Measurements from ENCODE around the gene UCK2. TPM values are rescaled to one million over a fixed set of nuclear protein-coding genes. Genes with fewer than 3 reads are reported as not detected.
"Not testable (repeated sequence)": the region's sequence is repeated elsewhere in the genome, so short reads cannot be mapped to it uniquely, and the experiment has no call there.

Gene UCK2
- total RNA-seq, result 97.6 and 122 TPM in 2 replicates

- peak; percentile 72 for DNase-seq (ENCODE audit: low read depth)
- TF ChIP-seq, protein P1, sequence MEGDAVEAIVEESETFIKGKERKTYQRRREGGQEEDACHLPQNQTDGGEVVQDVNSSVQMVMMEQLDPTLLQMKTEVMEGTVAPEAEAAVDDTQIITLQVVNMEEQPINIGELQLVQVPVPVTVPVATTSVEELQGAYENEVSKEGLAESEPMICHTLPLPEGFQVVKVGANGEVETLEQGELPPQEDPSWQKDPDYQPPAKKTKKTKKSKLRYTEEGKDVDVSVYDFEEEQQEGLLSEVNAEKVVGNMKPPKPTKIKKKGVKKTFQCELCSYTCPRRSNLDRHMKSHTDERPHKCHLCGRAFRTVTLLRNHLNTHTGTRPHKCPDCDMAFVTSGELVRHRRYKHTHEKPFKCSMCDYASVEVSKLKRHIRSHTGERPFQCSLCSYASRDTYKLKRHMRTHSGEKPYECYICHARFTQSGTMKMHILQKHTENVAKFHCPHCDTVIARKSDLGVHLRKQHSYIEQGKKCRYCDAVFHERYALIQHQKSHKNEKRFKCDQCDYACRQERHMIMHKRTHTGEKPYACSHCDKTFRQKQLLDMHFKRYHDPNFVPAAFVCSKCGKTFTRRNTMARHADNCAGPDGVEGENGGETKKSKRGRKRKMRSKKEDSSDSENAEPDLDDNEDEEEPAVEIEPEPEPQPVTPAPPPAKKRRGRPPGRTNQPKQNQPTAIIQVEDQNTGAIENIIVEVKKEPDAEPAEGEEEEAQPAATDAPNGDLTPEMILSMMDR (IDR thresholded peaks at IDR 0.05; ENCODE audit: insufficient read depth, low read depth, low read length), result peak; percentile 2
- H3K4me3 ChIP-seq (ENCODE audit: low read depth, low read length), result peak within 1 kb of the TSS; percentile 70
These were observed at the start of gene UCK2 for GRCh38 chr1:165827268-165828102. UCK2 (plus strand) TSS chr1:165827614; CDS start chr1:165827834, 220 bp downstream.

- not testable (repeated sequence) for DNase-seq (ENCODE audit: low read depth); H3K4me3 ChIP-seq (ENCODE audit: low read depth, low read length)
These were observed 49.2 kb upstream of the UCK2 start for GRCh38 chr1:165778197-165778596.

DNA sequence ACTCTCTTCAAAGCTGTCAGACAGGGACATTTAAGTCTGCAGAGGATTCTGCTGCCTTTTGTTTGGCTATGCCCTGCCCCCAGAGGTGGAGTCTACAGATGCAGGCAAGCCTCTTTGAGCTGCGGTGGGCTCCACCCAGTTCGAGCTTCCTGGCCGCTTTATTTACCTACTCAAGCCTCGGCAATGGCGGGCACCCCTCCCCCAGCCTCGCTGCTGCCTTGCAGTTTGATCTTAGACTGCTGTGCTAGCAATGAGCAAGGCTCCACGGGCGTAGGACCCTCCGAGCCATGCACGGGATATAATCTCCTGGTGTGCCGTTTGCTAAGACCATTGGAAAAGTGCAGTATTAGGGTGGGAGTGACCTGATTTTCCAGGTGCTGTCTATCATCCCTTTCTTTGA lies 43.9 kb upstream of the UCK2 start:
- DNase-seq (ENCODE audit: low read depth), result not testable (repeated sequence)

GRCh38 chr1:165787741-165788140 lies 39.7 kb upstream of the UCK2 start:
- TF ChIP-seq, protein P1 (IDR thresholded peaks at IDR 0.05; ENCODE audit: insufficient read depth, low read depth, low read length), result no peak
- no peak overlapping the region for H3K4me3 ChIP-seq (ENCODE audit: low read depth, low read length)
- DNase-seq (ENCODE audit: low read depth), result no peak

More for the DNA sequence above, 43.9 kb upstream of the UCK2 start:
- H3K4me3 ChIP-seq (ENCODE audit: low read depth, low read length), result not testable (repeated sequence)

DNA sequence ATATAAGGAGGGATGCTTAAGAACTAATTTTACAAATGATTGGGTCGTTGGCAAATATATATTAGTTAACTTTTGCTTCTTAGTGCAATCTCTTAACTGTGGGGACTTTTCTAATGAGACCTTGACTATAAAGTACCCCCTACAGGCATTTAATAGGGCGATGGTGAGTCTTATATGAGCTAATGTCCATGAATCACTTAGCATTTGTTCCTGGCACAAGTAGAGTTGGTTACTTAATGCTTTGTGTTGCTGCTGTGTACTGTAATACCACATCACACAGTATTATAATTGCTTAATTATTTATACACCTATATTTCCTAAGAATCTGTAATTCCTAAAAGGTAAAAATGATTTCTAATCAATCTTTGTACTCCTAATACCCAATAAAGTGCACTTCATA lies 33.5 kb upstream of the UCK2 start:
- DNase-seq (ENCODE audit: low read depth), result no peak
- no peak overlapping the region for H3K4me3 ChIP-seq (ENCODE audit: low read depth, low read length)
- TF ChIP-seq, protein P1 (IDR thresholded peaks at IDR 0.05; ENCODE audit: insufficient read depth, low read depth, low read length), result no peak

DNA sequence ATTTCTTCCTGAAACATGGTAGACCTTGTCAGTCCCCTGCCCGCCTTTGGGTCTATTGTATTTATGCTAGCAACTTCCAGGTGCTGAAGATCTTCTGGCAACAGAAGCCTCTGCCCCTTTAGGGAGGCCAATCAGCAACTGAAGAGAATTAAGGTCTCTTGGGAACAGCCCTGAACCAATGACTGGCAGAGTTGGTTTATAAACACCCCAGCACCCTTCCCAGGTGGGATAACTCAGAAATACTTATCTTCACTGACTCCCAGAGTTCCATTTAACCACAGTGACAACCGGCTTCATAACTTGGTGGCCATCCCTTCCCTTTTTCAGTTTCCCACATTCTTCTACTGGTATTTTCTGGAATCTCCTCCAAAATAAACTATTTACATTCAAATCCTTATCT lies 31.5 kb upstream of the UCK2 start:
- no peak overlapping the region for H3K4me3 ChIP-seq (ENCODE audit: low read depth, low read length)
- TF ChIP-seq, protein P1 (IDR thresholded peaks at IDR 0.05; ENCODE audit: insufficient read depth, low read depth, low read length), result no peak
- peak; percentile 11 for DNase-seq (ENCODE audit: low read depth)

DNA sequence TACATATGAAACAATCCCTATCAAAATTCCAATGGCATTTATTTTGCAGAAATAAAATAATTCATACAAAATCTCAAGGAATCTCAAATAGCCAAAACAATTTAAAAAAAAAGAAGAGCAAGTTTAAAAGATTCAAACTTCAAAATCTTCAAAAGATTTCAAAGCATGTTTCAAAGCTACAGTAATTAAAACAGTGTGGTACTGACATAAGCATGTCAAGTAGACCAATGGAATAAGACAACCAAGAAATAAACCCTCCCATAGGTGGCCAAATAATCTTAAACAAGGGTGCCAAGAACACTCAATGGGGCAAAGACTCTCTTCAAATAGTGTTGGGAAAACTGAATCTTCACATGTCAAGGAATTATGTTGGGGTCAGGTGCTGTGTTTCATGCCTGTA lies 28.0 kb upstream of the UCK2 start:
- TF ChIP-seq, protein P1 (IDR thresholded peaks at IDR 0.05; ENCODE audit: insufficient read depth, low read depth, low read length), result no peak

GRCh38 chr1:165804513-165804912 lies 22.9 kb upstream of the UCK2 start:
- H3K4me3 ChIP-seq (ENCODE audit: low read depth, low read length); DNase-seq (ENCODE audit: low read depth): not testable (repeated sequence)

More for the DNA sequence above, 28.0 kb upstream of the UCK2 start:
- H3K4me3 ChIP-seq (ENCODE audit: low read depth, low read length), result no peak overlapping the region
- DNase-seq (ENCODE audit: low read depth), result no peak

Data from fibroblast of villous mesenchyme (primary cell).